AG04450 (cell line): Measurements from ENCODE around the gene KRTAP10-11. TPM values are rescaled to one million over a fixed set of nuclear protein-coding genes. Genes with fewer than 3 reads are reported as not detected.
"Not testable (repeated sequence)": the region's sequence is repeated elsewhere in the genome, so short reads cannot be mapped to it uniquely, and the experiment has no call there.

Experiments used
- CTCF ChIA-PET: fragments of 300-600, 350-600 bp; formaldehyde crosslinking; extraction: SDS; loops from one replicate; lab custom pipeline; 2022; ENCODE audit warnings: antibody characterized with exemption, inconsistent platforms; lab: Charles Lee
- POLR2A ChIA-PET: fragments of 350-600 bp; formaldehyde crosslinking; extraction: SDS; loops from one replicate; lab custom pipeline; 2021; ENCODE audit warnings: antibody characterized with exemption, inconsistent platforms; lab: Yijun Ruan, JAX
- DNase-seq: peaks from one replicate; pipeline ENCODE4 v3.0.0-alpha.2; 2011; ENCODE audit warnings: low read depth, low spot score
- H3K27ac ChIP-seq: one replicate; pipeline ENCODE4 v1.5.1; 2012; ENCODE audit warnings: low read depth, low read length, control low read depth
- H3K27me3 ChIP-seq: one replicate; pipeline ENCODE4 v1.6.0; 2012; ENCODE audit warnings: low read length; ENCODE audit not compliant: control insufficient read depth, insufficient read depth
- H3K4me3 ChIP-seq: 2 replicates; pipeline ENCODE4 v1.5.1; 2011; ENCODE audit warnings: mild to moderate bottlenecking, low read depth, low read length, control low read depth
- H3K9me3 ChIP-seq: 2 replicates; pipeline ENCODE4 v1.5.1; 2012; ENCODE audit warnings: low read length; ENCODE audit not compliant: control insufficient read depth, insufficient read depth
- polyA plus RNA-seq: library from polyadenylated mRNA; depleted of rRNA; stranded (reverse); fragments of >200 nt; gene quantifications from 2 replicates; pipeline ENCODE4 v1.2.3, GENCODE V29; 2011
- TF ChIP-seq, protein P1 (sequence below): IDR thresholded peaks from 2 replicates; pipeline ENCODE4 v1.5.1; 2011; ENCODE audit warnings: low read depth, low read length, control low read depth, inconsistent platforms

Gene KRTAP10-11
- polyA plus RNA-seq, 1 experiment, result not detected

DNA sequence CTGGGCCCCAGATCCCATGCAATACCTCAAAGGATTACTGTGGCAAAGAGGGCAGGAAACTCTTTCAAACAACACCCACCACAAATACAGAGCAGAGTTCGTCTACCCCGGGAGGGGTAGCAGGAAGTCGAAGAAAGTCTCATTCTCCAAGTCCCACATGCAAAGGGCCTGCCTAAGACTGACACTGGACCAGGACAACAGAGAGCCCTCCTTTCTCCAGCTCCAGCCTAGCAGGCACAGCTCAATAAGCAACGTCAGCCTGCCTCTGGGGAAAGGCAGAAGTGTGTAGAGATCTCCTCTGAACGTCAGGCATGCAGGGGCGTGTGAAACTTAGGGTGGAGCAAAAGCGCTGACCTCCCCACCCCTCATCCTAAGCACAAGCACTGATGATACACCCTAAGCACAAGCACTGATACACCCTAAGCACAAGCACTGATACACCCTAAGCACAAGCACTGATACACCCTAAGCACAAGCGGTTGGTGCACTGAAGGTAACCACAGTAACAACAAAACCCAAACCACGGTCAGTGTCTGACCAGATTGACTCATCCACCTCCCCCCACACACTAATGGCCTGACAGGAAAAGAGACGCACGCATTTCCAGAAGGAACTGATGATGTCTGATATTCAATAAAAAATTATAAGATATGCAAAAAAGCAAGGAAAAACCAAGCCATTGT is 12.8 kb downstream of the KRTAP10-11 start:
- TF ChIP-seq, protein P1, sequence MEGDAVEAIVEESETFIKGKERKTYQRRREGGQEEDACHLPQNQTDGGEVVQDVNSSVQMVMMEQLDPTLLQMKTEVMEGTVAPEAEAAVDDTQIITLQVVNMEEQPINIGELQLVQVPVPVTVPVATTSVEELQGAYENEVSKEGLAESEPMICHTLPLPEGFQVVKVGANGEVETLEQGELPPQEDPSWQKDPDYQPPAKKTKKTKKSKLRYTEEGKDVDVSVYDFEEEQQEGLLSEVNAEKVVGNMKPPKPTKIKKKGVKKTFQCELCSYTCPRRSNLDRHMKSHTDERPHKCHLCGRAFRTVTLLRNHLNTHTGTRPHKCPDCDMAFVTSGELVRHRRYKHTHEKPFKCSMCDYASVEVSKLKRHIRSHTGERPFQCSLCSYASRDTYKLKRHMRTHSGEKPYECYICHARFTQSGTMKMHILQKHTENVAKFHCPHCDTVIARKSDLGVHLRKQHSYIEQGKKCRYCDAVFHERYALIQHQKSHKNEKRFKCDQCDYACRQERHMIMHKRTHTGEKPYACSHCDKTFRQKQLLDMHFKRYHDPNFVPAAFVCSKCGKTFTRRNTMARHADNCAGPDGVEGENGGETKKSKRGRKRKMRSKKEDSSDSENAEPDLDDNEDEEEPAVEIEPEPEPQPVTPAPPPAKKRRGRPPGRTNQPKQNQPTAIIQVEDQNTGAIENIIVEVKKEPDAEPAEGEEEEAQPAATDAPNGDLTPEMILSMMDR, result no peak
- Histone ChIP-seq H3K27ac (no peak overlapping the region), H3K27me3 (no peaks in the 10 kb centered on the region), H3K9me3 (peaks cover 9% of the 10 kb centered on the region; the same call in 1 of the 2 replicates), H3K4me3 (no peak overlapping the region)
- ChIA-PET CTCF (no interaction called here), POLR2A (no interaction called here)
- no peak for DNase-seq

DNA sequence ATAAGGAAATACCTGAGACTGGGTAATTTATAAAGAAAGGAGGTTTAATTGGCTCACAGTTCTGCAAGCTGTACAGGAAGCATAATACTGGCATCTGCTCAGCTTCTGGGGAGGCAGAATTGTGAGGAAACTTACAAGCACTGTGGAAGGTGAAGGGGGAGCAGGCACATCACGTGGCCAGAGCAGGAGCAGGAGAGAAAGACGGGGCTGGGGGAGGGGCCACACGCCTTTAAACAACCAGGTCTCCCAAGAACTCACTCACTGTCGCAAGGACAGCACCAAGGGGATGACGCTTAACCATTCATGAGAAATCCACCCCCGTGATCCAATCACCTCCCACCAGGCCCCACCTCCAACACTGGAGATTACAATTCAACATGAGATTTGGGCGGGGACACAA is 15.4 kb downstream of the KRTAP10-11 start:
- H3K4me3 ChIP-seq, H3K27me3 ChIP-seq, DNase-seq, H3K27ac ChIP-seq, H3K9me3 ChIP-seq, POLR2A ChIA-PET, CTCF ChIA-PET: not testable (repeated sequence)

GRCh38 chr21:44664691-44665090 is 18.5 kb downstream of the KRTAP10-11 start:
- ChIA-PET CTCF (no interaction called here), POLR2A (no interaction called here)
- Histone ChIP-seq H3K27me3 (no peaks in the 10 kb centered on the region), H3K4me3 (no peak overlapping the region), H3K9me3 (no peaks in the 10 kb centered on the region; the same call in 1 of the 2 replicates), H3K27ac (no peak overlapping the region)
- no peak for DNase-seq
- TF ChIP-seq, protein P1, result no peak

DNA sequence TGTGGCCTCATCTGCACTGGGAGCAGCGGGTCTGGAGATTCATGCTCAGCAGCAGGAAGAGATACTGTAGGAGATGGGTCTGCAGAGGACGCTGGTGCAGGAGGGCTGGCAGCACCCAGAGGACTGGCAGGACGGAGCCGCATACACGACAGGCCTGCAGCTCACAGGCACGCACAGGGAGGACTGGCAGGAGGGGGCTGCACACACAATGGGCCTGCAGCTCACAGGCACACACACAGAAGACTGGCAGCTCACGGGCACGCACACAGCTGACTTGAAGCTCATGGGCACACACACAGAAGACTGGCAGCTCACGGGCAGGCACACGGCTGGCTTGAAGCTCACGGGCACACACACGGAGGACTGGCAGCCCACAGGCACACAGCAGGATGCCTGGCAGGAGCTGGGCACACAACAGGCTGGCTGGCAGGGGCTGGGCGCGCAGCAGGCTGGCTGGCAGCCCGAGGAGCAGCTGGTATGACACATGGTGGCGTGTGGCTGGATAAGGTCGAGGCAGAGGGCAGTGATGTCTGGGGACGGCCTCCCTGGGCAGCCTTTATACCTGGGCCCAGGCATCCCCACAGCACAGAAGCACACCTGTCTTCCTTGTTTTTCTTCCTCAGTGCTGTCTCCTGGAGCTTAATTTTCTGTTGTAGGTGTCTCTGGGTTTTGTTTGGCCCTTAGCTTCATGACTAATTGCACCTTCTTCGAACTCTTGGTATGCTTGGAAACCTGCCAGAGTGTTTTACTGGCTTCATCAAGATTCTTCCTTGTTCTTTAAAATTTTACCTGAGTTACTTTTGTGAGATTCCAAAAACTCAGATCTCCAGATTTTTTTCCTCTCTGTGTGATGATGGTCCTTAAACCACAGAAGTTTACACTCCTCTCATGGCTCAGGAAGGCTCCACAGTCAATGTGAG is 20.4 kb downstream of the KRTAP10-11 start, which contains the start of gene KRTAP12-2:
KRTAP12-2 (minus strand) TSS at position 527 of the 920 bp plus-strand sequence; CDS start at position 486, 41 bp downstream.
- TF ChIP-seq, protein P1, result no peak
- ChIA-PET CTCF (no interaction called here), POLR2A (no interaction called here)
- Histone ChIP-seq H3K4me3 (no peak within 1 kb of the TSS), H3K27me3 (peaks cover 2% of the 10 kb centered on the region), H3K27ac (no peak within 1 kb of the TSS), H3K9me3 (no peaks in the 10 kb centered on the region; the same call in 1 of the 2 replicates)
- no peak for DNase-seq

DNA sequence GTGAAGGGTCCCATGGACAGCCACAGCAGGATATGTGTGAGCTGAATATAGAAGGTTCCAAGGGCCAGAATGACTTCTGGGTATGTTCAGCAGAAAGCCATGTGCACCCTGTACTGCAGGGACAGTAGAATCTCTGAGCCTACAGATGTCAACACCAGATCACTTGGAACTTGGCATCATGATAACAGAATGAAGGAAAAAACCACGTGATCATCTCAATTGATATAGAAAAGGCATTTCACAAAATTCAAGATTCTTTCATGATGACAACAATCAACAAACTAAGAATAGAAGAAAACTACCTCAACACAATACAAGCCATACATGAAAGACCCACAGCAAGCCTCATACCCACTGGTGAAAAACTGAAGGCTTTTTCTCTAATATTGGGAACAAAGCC is 21.4 kb downstream of the KRTAP10-11 start:
- DNase-seq, result no peak
- ChIA-PET CTCF (interaction anchor here (0.6 kb wide), 1 partner anchor 16 kb away, joined by 4 read pairs; no protein-coding TSS in a partner anchor), POLR2A (no interaction called here)
- peaks cover 2% of the 10 kb centered on the region for H3K27me3 ChIP-seq
- no peak overlapping the region for H3K4me3 ChIP-seq
- H3K9me3 ChIP-seq, result no peaks in the 10 kb centered on the region; the same call in 1 of the 2 replicates
- TF ChIP-seq, protein P1, result no peak
- no peak overlapping the region for H3K27ac ChIP-seq
